K562 (cell line): ENCODE measurements around the gene TWSG1. TPM values are rescaled to one million over a fixed set of nuclear protein-coding genes. Genes with fewer than 3 reads are reported as not detected.

Experiments used
- ELF1 ChIP-seq: fragments of 200-800 bp; sonication (Bioruptor generic); IDR thresholded peaks from 2 replicates; pipeline ENCODE4 v1.6.1; 2016; ENCODE audit warnings: missing genetic modification characterization, missing compliant biosample characterization
- HIVEP1 ChIP-seq: fragments of 250-450 bp; sonication (Bioruptor Pico); IDR thresholded peaks from 2 replicates; pipeline ENCODE4 v1.4.0; 2020; ENCODE audit warnings: mild to moderate bottlenecking
- MCM7 ChIP-seq, 2 experiments: fragments of 450-650 bp; IDR thresholded peaks; 2 replicates each; pipeline ENCODE4 v1.6.1; 2016 to 2018
- MEF2A ChIP-seq: IDR thresholded peaks from 2 replicates; pipeline ENCODE4 v1.6.1; 2011; ENCODE audit warnings: low read depth, mild to moderate bottlenecking, low read length, moderate library complexity; ENCODE audit not compliant: control insufficient read depth
- NFE2 ChIP-seq: IDR thresholded peaks from 2 replicates; pipeline ENCODE4 v1.6.1; 2014; ENCODE audit warnings: antibody characterized with exemption, low read depth
- RNF2 ChIP-seq: sonication (generic); IDR thresholded peaks from 2 replicates; pipeline ENCODE4 v1.6.1; 2016
- SAP30 ChIP-seq: fragments of 200-600 bp; sonication (generic); IDR thresholded peaks from 2 replicates; pipeline ENCODE4 v1.6.1; 2012; ENCODE audit warnings: borderline replicate concordance, low read depth, mild to moderate bottlenecking, moderate library complexity, low read length, control low read depth, inconsistent platforms; ENCODE audit not compliant: insufficient read depth, poor library complexity, severe bottlenecking
- SMAD2 ChIP-seq: fragments of 150-350 bp; IDR thresholded peaks from 2 replicates; pipeline ENCODE4 v1.6.1; 2014; ENCODE audit warnings: low read depth, mild to moderate bottlenecking, low read length
- TAF1 ChIP-seq: IDR thresholded peaks from 2 replicates; pipeline ENCODE4 v1.6.1; 2011; ENCODE audit warnings: mild to moderate bottlenecking, low read length, moderate library complexity; ENCODE audit not compliant: insufficient read depth, control insufficient read depth, severe bottlenecking; ENCODE audit errors: extremely low read depth
- ZNF316 ChIP-seq: fragments of 450-650 bp; IDR thresholded peaks from 2 replicates; pipeline ENCODE4 v1.6.1; 2016
- ZNF431 ChIP-seq: sonication (generic); formaldehyde crosslinking; IDR thresholded peaks from 2 replicates; pipeline ENCODE4 v1.8.0; 2022; ENCODE audit warnings: mild to moderate bottlenecking, missing genetic modification reagents
- ZNF609 ChIP-seq: sonication (generic); formaldehyde crosslinking; IDR thresholded peaks from 2 replicates; pipeline ENCODE4 v1.8.1; 2023; ENCODE audit warnings: missing genetic modification reagents, mild to moderate bottlenecking, borderline replicate concordance
- polyA plus RNA-seq, 8 experiments: library from polyadenylated mRNA; depleted of rRNA in 4 of 8; stranded (reverse) in 5 of 8; unstranded in 3 of 8; fragments of >200 nt; fragmentation: Nextera tagmentation in 2 of 8; fragmentation: Illumina TruSeq in 1 of 8; extraction: Ambion mirVana in 2 of 8; extraction: Trizol in 1 of 8; gene quantifications; 2 replicates each; pipeline versions ENCODE4 v1.2.1 to v1.2.3, GENCODE V29; 2011 to 2014; ENCODE audit warnings: inconsistent platforms in 1 of 8, missing spikeins in 1 of 8
- total RNA-seq, 7 experiments: library from RNA; depleted of rRNA in 6 of 7; stranded (reverse); fragments of >200 nt in 6 of 7; fragmentation: Illumina TruSeq in 2 of 7; extraction: Trizol in 2 of 7; gene quantifications; 2 replicates each; pipeline versions ENCODE4 v1.2.1 to v1.2.3, GENCODE V29; 2011 to 2021; ENCODE audit warnings: low replicate concordance in 1 of 7
- TF ChIP-seq, protein P1 (sequence below): sonication (generic); formaldehyde crosslinking; IDR thresholded peaks from 2 replicates; pipeline ENCODE4 v1.5.0; 2020; ENCODE audit warnings: missing genetic modification reagents
- TF ChIP-seq, protein P2 (sequence below): sonication (generic); formaldehyde crosslinking; IDR thresholded peaks from 2 replicates; pipeline ENCODE4 v1.8.1; 2023; ENCODE audit warnings: mild to moderate bottlenecking, missing genetic modification reagents
- TF ChIP-seq, protein P3 (sequence below): sonication (generic); formaldehyde crosslinking; IDR thresholded peaks from 2 replicates; pipeline ENCODE4 v1.8.0; 2023; ENCODE audit warnings: missing genetic modification reagents, mild to moderate bottlenecking, borderline replicate concordance

The TWSG1 gene
- total and polyA plus RNA-seq, 9 of the 15 experiments (the other 6 are each of a cell fraction or from before 2014, with no cell fraction given): 10.4 to 37.2 (median 25.1) TPM

- no peak for TF ChIP-seq ZNF609 (CRISPR knock-in tag)
- TF ChIP-seq, protein P1, sequence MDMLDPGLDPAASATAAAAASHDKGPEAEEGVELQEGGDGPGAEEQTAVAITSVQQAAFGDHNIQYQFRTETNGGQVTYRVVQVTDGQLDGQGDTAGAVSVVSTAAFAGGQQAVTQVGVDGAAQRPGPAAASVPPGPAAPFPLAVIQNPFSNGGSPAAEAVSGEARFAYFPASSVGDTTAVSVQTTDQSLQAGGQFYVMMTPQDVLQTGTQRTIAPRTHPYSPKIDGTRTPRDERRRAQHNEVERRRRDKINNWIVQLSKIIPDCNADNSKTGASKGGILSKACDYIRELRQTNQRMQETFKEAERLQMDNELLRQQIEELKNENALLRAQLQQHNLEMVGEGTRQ (CRISPR knock-in tag): peak; percentile 54
- no peak for TF ChIP-seq MCM7 (IDR thresholded peaks at IDR 0.05)
- TF ChIP-seq, protein P2, sequence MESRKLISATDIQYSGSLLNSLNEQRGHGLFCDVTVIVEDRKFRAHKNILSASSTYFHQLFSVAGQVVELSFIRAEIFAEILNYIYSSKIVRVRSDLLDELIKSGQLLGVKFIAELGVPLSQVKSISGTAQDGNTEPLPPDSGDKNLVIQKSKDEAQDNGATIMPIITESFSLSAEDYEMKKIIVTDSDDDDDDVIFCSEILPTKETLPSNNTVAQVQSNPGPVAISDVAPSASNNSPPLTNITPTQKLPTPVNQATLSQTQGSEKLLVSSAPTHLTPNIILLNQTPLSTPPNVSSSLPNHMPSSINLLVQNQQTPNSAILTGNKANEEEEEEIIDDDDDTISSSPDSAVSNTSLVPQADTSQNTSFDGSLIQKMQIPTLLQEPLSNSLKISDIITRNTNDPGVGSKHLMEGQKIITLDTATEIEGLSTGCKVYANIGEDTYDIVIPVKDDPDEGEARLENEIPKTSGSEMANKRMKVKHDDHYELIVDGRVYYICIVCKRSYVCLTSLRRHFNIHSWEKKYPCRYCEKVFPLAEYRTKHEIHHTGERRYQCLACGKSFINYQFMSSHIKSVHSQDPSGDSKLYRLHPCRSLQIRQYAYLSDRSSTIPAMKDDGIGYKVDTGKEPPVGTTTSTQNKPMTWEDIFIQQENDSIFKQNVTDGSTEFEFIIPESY (CRISPR knock-in tag): peak; percentile 85
- TF ChIP-seq TAF1: no peak
- TF ChIP-seq HIVEP1 (CRISPR knock-in tag): no peak
- no peak for TF ChIP-seq ZNF316
- peak; percentile 57; the same call in 1 of the 2 replicates for TF ChIP-seq RNF2
- TF ChIP-seq SMAD2: no peak
- no peak for TF ChIP-seq MEF2A
- TF ChIP-seq, protein P3, sequence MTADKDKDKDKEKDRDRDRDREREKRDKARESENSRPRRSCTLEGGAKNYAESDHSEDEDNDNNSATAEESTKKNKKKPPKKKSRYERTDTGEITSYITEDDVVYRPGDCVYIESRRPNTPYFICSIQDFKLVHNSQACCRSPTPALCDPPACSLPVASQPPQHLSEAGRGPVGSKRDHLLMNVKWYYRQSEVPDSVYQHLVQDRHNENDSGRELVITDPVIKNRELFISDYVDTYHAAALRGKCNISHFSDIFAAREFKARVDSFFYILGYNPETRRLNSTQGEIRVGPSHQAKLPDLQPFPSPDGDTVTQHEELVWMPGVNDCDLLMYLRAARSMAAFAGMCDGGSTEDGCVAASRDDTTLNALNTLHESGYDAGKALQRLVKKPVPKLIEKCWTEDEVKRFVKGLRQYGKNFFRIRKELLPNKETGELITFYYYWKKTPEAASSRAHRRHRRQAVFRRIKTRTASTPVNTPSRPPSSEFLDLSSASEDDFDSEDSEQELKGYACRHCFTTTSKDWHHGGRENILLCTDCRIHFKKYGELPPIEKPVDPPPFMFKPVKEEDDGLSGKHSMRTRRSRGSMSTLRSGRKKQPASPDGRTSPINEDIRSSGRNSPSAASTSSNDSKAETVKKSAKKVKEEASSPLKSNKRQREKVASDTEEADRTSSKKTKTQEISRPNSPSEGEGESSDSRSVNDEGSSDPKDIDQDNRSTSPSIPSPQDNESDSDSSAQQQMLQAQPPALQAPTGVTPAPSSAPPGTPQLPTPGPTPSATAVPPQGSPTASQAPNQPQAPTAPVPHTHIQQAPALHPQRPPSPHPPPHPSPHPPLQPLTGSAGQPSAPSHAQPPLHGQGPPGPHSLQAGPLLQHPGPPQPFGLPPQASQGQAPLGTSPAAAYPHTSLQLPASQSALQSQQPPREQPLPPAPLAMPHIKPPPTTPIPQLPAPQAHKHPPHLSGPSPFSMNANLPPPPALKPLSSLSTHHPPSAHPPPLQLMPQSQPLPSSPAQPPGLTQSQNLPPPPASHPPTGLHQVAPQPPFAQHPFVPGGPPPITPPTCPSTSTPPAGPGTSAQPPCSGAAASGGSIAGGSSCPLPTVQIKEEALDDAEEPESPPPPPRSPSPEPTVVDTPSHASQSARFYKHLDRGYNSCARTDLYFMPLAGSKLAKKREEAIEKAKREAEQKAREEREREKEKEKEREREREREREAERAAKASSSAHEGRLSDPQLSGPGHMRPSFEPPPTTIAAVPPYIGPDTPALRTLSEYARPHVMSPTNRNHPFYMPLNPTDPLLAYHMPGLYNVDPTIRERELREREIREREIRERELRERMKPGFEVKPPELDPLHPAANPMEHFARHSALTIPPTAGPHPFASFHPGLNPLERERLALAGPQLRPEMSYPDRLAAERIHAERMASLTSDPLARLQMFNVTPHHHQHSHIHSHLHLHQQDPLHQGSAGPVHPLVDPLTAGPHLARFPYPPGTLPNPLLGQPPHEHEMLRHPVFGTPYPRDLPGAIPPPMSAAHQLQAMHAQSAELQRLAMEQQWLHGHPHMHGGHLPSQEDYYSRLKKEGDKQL (CRISPR knock-in tag): 0 out of 2 replicates have a peak, but pooled peaks have one; percentile 30
- peak; percentile 59 for TF ChIP-seq ZNF431
- TF ChIP-seq NFE2: 0 out of 2 replicates have a peak, but pooled peaks have one; percentile 30
- TF ChIP-seq ELF1 (tag): peak; percentile 59; the same call in 1 of the 2 replicates
- no peak for TF ChIP-seq SAP30
Observed at GRCh38 chr18:9321017-9321452, 13.5 kb upstream of the TWSG1 start (continued).
